Measurements from ENCODE around the gene ZHX3.

DNA sequence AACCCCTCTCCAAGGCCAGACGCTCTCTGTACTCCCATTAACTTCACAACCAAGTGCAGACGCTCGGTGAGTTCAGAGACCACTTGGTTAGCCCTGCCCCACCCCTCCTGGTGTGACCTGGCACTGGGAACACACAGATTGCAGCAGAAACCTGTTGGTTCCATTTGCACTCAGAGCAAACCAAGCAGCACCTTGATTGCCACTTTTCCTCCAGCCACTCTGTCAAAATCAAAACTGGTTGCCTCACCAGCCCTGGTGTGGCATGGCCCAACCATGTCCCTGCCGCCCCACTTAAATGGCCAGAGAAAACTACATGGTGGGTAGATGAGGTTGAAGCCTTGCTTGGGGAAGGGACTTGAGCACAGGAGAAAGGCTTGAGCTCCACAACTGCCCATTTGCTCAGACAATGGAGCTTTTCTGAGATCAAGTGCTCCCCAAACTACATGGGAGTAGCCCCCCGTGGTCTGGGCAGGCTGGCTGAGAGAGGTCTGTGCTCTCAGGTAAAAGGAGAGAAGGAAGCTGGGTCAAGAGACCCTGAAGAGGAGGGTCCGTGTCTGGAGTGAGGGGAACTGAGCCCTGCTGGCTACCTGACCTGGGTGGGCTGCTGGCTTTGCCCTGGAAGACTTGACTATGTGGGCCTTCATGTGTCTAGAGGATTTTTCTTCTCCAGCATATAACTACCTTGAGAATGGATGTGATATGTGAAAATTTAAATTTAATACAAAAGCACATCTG lies 136.8 kb downstream of the ZHX3 start:
- TF ChIP-seq, protein P1, sequence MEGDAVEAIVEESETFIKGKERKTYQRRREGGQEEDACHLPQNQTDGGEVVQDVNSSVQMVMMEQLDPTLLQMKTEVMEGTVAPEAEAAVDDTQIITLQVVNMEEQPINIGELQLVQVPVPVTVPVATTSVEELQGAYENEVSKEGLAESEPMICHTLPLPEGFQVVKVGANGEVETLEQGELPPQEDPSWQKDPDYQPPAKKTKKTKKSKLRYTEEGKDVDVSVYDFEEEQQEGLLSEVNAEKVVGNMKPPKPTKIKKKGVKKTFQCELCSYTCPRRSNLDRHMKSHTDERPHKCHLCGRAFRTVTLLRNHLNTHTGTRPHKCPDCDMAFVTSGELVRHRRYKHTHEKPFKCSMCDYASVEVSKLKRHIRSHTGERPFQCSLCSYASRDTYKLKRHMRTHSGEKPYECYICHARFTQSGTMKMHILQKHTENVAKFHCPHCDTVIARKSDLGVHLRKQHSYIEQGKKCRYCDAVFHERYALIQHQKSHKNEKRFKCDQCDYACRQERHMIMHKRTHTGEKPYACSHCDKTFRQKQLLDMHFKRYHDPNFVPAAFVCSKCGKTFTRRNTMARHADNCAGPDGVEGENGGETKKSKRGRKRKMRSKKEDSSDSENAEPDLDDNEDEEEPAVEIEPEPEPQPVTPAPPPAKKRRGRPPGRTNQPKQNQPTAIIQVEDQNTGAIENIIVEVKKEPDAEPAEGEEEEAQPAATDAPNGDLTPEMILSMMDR (IDR thresholded peaks at IDR 0.05 in 4 of 5, conservative IDR thresholded peaks at IDR 0.05 in 1 of 5) = no peak
- no peak for TF ChIP-seq POLR2A (IDR thresholded peaks at IDR 0.05)
